ENCODE data around the gene HEBP2.

- no peak for TF ChIP-seq RAD21 (IDR thresholded peaks at IDR 0.05; ENCODE audit: low read length)
- no peak for TF ChIP-seq MAZ (IDR thresholded peaks at IDR 0.05; ENCODE audit: borderline replicate concordance, low read depth, low read length)
- TF ChIP-seq, protein P1, sequence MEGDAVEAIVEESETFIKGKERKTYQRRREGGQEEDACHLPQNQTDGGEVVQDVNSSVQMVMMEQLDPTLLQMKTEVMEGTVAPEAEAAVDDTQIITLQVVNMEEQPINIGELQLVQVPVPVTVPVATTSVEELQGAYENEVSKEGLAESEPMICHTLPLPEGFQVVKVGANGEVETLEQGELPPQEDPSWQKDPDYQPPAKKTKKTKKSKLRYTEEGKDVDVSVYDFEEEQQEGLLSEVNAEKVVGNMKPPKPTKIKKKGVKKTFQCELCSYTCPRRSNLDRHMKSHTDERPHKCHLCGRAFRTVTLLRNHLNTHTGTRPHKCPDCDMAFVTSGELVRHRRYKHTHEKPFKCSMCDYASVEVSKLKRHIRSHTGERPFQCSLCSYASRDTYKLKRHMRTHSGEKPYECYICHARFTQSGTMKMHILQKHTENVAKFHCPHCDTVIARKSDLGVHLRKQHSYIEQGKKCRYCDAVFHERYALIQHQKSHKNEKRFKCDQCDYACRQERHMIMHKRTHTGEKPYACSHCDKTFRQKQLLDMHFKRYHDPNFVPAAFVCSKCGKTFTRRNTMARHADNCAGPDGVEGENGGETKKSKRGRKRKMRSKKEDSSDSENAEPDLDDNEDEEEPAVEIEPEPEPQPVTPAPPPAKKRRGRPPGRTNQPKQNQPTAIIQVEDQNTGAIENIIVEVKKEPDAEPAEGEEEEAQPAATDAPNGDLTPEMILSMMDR (conservative IDR thresholded peaks at IDR 0.05; ENCODE audit: low read depth, low read length), result no peak
- TF ChIP-seq, protein P2, sequence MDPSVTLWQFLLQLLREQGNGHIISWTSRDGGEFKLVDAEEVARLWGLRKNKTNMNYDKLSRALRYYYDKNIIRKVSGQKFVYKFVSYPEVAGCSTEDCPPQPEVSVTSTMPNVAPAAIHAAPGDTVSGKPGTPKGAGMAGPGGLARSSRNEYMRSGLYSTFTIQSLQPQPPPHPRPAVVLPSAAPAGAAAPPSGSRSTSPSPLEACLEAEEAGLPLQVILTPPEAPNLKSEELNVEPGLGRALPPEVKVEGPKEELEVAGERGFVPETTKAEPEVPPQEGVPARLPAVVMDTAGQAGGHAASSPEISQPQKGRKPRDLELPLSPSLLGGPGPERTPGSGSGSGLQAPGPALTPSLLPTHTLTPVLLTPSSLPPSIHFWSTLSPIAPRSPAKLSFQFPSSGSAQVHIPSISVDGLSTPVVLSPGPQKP (IDR thresholded peaks at IDR 0.05; ENCODE audit: borderline replicate concordance, low read depth, low read length), result no peak
- TF ChIP-seq SMC3 (IDR thresholded peaks at IDR 0.05; ENCODE audit: low read depth, low read length), result no peak
- no peak for TF ChIP-seq POLR2A (IDR thresholded peaks at IDR 0.05; ENCODE audit: low read depth, low read length)
- TF ChIP-seq CHD1 (IDR thresholded peaks at IDR 0.05; ENCODE audit: low read depth, low read length), result no peak
- TF ChIP-seq CEBPB (IDR thresholded peaks at IDR 0.05; ENCODE audit: low read depth, low read length), result no peak
- TF ChIP-seq, protein P3, sequence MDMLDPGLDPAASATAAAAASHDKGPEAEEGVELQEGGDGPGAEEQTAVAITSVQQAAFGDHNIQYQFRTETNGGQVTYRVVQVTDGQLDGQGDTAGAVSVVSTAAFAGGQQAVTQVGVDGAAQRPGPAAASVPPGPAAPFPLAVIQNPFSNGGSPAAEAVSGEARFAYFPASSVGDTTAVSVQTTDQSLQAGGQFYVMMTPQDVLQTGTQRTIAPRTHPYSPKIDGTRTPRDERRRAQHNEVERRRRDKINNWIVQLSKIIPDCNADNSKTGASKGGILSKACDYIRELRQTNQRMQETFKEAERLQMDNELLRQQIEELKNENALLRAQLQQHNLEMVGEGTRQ (IDR thresholded peaks at IDR 0.05; ENCODE audit: low read depth, low read length), result no peak
- no peak for TF ChIP-seq RFX5 (IDR thresholded peaks at IDR 0.05; ENCODE audit: low read depth, low read length)
These were observed 15.7 kb downstream of the HEBP2 start for GRCh38 chr6:138419766-138420165.
